Activated CD4-positive, alpha-beta T cell treated with anti-CD3 and anti-CD28 coated beads, Interleukin-10, Interleukin-2, amounts not matched to agents 100 ng/mL and 50 ng/mL, durations not matched to agents 16 hours and 8 hours (primary cell): ENCODE measurements around the gene SLC51A.
"Not testable (repeated sequence)": the region's sequence is repeated elsewhere in the genome, so short reads cannot be mapped to it uniquely, and the experiment has no call there.

Source experiments
- DNase-seq: peaks from one replicate; pipeline ENCODE4 v3.0.0-alpha.2; 2020

SLC51A gene

DNA sequence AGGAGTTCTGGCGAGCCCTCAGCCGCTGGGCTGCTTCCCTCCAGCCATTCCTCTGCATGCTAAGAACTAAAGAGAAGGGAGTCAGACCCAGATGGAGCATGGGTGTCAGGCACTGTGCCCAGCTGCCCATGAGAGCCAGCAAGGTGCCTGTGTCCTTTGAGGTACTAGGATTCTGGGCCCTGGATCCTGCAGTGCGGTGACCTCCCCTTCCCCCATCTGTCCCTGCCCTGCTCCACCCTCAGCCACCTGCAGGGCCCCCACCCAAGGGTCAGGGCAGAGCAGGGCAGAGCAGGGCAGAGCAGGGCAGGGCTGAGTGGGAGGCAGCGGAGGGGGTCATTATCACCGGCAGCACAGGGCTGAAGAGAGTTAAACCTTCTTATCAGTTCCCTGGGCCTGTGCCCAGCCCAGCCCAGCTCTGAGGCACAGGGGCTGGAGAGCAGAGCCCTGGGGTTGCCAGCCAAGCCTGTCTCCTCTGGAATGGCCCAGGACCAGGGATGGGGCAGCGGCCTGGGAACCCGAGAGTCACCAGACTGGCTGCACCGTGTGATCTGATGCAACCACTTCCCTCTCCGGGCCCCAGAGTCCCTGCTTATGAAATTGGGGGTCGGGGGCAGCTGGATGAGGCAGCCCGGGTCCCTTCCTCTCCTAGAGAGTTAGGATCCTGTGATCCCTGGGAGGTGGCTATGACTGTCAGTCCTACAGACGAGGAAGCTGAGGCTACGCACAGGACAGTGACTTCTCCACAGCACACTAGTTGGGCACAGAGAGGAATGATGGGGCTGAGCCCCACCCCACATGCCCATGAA, 22.4 kb upstream of the SLC51A start:
- DNase-seq, result no peak

GRCh38 chr3:196194542-196194915, 21.8 kb upstream of the SLC51A start:
- no peak for DNase-seq

- no peak for DNase-seq
Measured at GRCh38 chr3:196195664-196196265, 20.6 kb upstream of the SLC51A start.

GRCh38 chr3:196197524-196197923, 18.8 kb upstream of the SLC51A start:
- no peak for DNase-seq

DNA sequence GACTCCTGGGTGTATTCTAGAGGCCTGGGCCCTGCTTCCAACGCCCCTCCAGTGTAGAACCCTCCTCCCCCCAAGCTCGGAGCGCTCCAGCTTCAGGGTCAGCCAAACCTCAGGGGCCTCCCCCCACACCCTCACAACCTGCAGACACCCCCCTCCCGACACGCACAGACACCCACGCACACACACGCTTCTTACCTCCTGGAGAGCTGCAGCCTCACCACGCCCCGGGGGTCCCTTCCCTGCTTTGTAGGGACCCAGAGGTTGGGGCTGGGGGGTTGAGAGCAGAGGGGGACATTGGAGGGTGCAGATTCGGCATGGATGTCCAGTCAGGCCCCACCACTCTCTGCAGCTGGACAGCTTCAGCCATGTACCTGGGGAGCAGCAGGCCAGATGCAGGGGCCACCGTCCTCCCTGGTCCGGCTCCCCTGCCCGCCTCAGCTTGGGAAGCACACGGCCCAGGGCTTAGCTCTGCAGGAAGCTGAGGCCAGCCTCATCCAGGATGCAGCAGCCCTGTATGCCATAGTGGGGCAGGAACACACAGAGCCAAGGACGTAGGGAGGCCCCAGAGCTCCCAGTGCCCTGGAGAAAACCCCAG, 18.2 kb upstream of the SLC51A start:
- no peak for DNase-seq

DNA sequence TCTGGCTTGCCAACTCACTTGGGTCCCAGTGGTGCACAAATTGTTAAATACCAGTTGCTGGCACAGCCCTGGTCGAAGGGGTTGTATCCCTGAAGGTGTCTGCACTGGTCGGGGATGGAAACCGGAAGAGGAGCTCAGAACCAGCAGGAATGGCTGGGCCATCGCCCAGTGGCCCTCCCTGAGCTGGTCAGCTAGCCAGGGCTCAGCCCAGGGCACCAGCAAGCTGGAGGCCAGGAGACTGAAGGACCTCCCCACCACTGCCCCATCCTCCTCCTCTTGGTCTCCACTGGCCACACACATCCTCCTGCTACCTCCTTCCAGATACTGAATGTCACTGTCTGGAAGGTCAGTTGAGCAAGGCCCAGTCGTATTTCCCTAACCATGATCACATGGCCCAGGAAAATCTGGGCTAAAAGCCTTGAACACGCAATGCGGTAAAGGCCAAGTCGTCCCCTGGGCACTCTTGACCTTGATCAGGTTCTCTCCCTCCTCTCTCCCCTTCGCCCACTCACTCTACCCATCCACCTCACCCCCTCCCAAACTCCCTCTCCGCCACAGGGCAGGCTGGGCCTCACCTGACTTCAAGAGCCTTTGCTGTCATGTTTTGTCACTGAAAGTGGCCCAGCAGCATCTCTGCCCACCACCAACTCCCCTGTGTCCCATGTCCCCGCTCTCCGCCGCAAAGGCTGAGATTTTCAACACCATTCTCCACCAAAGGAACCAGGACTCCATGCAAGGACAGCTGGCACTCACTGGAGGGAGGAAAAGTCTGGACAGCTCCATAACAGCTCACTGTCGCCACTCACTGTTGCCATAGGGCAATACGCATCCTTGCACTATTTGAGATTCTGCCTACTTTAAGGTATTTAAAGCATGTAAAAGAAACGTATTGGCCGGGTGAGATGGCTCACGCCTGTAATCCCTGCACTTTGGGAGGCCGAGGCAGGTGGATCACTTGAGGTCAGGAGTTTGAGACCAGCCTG, 17.3 kb upstream of the SLC51A start:
- DNase-seq, result no peak

DNA sequence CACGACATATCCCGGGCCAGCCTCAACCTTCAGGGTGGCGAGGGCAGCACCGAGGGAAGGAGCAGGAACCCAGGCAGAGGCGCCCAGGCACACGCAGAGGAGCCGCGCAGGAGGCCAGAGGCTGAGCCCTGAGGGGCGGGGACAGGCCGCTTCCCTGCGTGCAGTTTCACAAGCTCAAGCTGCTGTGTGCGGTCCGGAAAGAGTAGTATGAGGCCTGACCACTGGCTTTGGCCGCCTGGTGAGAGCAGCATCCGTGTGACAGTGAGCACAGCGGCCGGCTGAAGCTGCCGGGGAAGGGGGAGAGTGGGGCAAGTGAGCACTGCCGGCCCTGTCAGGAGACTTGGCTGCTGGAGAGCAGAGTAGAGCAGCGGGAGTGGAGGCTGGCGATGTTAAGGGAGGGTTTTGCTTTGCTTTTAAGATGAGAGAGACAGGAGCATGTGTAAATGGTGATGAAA, 13.8 kb upstream of the SLC51A start:
- no peak for DNase-seq

GRCh38 chr3:196203846-196204245, 12.5 kb upstream of the SLC51A start:
- DNase-seq, result no peak

DNA sequence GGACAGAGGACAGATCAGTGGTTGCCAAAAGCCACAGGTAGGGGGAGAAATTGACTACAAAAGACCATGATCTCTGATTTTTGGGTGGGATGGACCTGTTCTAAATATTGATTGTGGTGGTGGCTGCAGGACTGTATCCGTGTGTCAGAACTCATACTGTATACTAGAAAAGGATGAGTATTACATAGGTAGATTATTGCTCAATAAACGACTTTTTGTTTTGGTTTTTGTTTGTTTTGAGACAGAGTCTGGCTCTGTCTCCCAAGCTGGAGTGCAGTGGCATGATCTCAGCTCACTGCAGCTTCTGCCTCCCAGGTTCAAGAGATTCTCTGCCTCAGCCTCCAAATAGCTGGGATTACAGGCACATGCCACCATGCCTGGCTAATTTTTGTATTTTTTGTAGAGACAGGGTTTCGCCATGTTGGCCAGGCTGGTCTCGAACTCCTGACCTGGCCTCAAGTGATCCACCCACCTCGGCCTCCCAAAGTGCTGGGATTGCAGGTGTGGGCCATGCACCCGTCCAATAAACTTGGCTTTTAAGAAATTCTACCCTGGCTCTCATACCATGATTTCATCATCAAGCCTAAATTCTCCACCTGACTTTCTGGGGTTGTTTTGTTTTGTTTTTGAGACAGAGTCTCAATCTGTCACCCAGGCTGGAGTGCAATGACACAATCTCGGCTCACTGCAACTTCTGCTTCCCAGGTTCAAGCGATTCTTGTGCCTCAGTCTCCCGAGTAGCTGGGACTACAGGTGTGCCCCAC, 10.7 kb upstream of the SLC51A start:
- DNase-seq, result not testable (repeated sequence)

DNA sequence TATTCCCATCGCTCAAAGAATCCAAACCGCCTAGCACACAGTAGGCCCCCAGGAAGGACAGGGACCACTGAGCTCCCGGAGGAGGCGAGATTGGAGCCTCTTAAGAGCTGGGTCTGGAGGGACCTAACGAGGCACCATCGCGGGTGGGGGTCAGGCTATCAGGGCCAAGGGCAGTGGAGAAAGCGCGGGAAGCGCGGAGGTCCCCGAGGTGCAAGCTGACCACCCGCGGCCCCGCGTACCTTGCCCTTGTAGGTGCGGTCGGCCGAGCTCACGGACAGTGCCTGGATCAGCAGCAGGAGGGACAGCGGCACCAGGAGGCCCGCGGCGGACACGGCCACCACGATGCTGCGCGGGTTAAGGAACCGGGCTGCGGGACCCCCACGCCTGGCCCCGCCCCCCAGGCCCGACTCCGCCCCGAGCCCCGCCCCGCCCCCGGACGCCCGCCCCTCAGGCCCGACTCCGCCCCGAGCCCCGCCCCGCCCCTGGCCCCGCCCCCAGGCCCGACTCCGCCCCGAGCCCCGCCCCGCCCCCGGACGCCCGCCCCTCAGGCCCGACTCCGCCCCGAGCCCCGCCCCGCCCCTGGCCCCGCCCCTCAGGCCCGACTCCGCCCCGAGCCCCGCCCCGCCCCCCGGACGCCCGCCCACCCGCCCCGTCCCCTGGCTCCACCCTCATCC, 9.0 kb upstream of the SLC51A start:
- DNase-seq, result no peak

DNA sequence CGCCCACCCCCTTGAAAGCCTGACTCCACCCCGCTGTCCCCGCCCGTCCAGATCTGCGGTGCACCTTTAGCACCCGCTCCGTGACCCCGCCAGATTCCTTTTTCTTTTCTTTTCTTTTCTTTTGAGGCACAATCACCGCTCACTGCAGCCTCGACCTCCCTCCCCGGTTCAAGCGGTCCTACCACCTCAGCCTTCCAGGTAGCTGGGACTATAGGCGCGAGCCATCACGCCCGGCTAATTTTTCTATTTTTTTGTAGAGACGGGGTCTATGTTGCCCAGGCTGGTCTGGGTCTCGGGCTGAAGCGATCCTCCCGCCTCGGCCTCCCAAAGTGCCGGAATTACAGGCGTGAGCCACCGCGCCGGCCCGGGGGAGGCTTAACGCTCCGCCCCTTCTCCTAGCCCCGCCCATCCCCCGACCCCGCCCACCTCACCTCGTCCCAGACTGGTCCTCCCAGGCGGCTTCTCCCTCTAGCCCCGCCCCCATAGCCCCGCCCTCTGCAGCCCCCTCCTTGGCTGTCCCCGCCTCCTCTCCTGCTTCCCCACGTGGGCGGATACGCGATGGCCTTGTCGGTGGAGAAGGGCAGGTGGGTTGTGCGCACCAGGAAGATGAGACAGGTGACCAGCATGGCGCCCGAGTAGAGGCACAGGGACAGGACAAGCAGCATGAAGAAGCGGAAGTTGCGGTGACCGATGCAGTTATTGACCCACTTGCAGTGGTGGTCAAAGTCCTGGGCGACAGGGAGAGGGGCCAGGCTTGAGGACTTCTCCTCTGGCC, 8.3 kb upstream of the SLC51A start:
- DNase-seq, result peak; percentile 77

- no peak for DNase-seq
Measured at GRCh38 chr3:196208942-196209695, 7.2 kb upstream of the SLC51A start.

- DNase-seq, result not testable (repeated sequence)
Measured at GRCh38 chr3:196209944-196210672, 6.2 kb upstream of the SLC51A start.

DNA sequence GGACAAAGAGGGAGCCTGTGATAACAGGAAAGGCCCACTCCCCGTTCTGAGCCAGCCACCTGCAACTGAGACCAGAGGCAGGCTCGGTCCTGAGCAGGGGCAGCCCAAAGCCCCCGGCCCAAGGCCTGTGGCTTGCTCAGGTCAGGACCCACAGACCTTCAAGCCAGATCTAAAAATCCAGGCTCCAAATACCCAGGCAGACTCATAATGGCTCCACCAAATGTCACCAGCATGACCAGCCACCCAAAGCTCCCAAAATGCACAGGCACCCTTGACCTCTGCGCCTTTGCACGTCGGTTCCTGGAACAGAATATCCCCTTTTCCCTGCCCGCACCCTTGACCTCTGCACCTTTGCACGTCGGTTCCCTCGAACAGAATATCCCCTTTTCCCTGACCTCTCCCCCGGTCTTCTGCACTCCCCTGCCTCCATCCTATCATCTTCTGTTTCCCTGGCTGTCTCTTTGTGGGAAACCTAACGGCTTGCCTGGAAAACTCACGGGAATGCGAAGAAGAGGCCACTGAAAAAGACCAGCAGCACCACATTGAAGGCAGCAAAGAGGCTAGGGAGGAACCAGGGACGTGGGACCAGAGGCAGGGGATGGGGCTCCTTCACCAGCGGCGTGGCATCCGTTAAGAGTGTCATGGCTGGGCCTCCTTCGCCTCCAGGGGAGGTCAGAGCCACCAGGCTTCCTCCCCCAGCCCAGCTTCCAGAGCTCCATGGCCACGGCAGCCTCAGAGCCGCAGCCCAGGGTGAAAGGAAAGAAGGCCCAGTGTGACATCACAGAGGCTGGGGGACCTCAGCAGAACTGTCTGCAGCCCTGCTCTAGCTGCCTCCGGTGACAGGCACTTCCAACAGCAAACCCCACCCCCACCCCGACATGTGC, 5.4 kb upstream of the SLC51A start, which contains the start of gene ZDHHC19:
Gene ZDHHC19, minus strand, starts transcription at position 728 of the 884 bp plus-strand sequence. Its CDS starts 85 bp downstream, at position 643.
- no peak for DNase-seq

DNA sequence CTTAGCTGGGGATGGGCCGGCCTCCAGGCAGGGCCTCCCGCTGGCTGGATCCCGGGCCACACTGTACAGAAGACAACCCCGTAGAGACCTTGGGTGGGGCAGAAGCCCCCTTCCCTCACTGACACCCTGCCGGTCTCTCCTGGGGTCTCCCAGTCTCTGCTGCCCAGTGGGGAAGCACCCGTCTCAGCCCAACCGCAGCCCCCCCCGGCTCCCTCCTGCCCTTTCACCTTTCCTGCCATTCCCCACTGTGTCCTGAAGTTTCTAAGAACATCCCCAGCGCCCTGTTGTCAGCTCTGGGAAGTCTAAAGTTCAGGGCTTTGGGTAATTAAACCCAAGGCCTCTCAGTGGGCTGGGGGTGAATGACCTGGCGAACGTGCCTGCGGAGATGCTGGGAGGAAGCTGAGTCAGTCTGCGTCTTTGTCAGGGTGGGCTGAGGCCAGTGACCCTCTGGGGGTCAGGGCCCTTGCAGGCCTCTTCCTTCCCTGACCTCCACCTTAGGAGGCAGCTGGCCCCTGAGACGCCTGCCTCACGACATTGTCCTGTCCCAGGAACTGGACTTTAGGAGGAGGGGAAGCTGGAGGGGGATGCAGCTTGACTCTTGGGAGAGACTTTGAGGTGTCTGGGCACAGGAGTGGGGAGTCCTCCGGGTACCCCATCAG, 1.4 kb upstream of the SLC51A start:
- no peak for DNase-seq

- no peak for DNase-seq
Measured at GRCh38 chr3:196215493-196216020, 777 bp upstream of the SLC51A start.

GRCh38 chr3:196216681-196217211, 412 bp downstream of the SLC51A start:
- DNase-seq, result no peak
